Keratinocyte (primary cell): ENCODE data around the gene TARBP2. TPM values are rescaled to one million over a fixed set of nuclear protein-coding genes. Genes with fewer than 3 reads are reported as not detected.
A peak's percentile ranks its signal among the peaks of the same experiment; 100 is the strongest.

Experiments used
- DNase-seq: peaks from one replicate; pipeline ENCODE4 v3.0.0-alpha.2; 2011; ENCODE audit warnings: low read depth, missing footprints, low spot score
- FAIRE-seq: peaks from 2 replicates; lab custom pipeline; 2011; peaks lifted over from hg19 to GRCh38; lab: Jason Lieb, UNC
- H2AFZ ChIP-seq: 2 replicates; pipeline ENCODE4 v1.6.0; 2012; ENCODE audit warnings: low read length, control low read depth, inconsistent platforms; ENCODE audit not compliant: control insufficient read depth
- H3K27ac ChIP-seq: 2 replicates; pipeline ENCODE4 v1.5.1; 2011; ENCODE audit warnings: low read length; ENCODE audit not compliant: control insufficient read depth, insufficient read depth
- H3K27me3 ChIP-seq: 3 replicates; pipeline ENCODE4 v1.6.0; 2011; ENCODE audit warnings: low read length; ENCODE audit not compliant: control insufficient read depth, insufficient read depth; ENCODE audit errors: extremely low read depth
- H3K36me3 ChIP-seq, 2 experiments: 2 replicates in 1 of 2; 3 replicates in 1 of 2; pipeline ENCODE4 v1.5.1; 2011; ENCODE audit warnings: low read length in 2 of 2, mild to moderate bottlenecking in 1 of 2; ENCODE audit not compliant: control insufficient read depth in 2 of 2, insufficient read depth in 2 of 2; ENCODE audit errors: extremely low read depth in 1 of 2
- H3K4me1 ChIP-seq: 3 replicates; pipeline ENCODE4 v1.5.1; 2011; ENCODE audit warnings: low read length; ENCODE audit not compliant: control insufficient read depth, insufficient read depth; ENCODE audit errors: extremely low read depth
- H3K4me2 ChIP-seq: 3 replicates; pipeline ENCODE4 v1.6.0; 2011; ENCODE audit warnings: low read depth, low read length; ENCODE audit not compliant: control insufficient read depth, insufficient read depth; ENCODE audit errors: extremely low read depth
- H3K4me3 ChIP-seq, 3 experiments: fragments of 200-600 bp in 1 of 3; sonication (generic) in 1 of 3; 2 replicates in 2 of 3; 3 replicates in 1 of 3; pipeline ENCODE4 v1.5.1; 2011 to 2016; ENCODE audit warnings: low read length in 3 of 3, mild to moderate bottlenecking in 3 of 3, control low read depth in 2 of 3, inconsistent platforms in 1 of 3, low read depth in 1 of 3, mixed read lengths in 1 of 3, mixed run types in 1 of 3, moderate library complexity in 1 of 3; ENCODE audit not compliant: control insufficient read depth in 2 of 3, insufficient read depth in 2 of 3; ENCODE audit errors: extremely low read depth in 1 of 3
- H3K79me2 ChIP-seq: 2 replicates; pipeline ENCODE4 v1.6.0; 2012; ENCODE audit warnings: low read length; ENCODE audit not compliant: control insufficient read depth, insufficient read depth
- H3K9ac ChIP-seq: 3 replicates; pipeline ENCODE4 v1.6.0; 2011; ENCODE audit warnings: low read length; ENCODE audit not compliant: control insufficient read depth, insufficient read depth; ENCODE audit errors: extremely low read depth
- H3K9me1 ChIP-seq: 3 replicates; pipeline ENCODE4 v1.6.0; 2011; ENCODE audit warnings: low read length; ENCODE audit not compliant: control insufficient read depth, insufficient read depth; ENCODE audit errors: extremely low read depth
- H3K9me3 ChIP-seq: 2 replicates; pipeline ENCODE4 v1.5.1; 2012; ENCODE audit warnings: low read depth, low read length; ENCODE audit not compliant: control insufficient read depth
- H4K20me1 ChIP-seq: 3 replicates; pipeline ENCODE4 v1.6.0; 2011; ENCODE audit warnings: low read length; ENCODE audit not compliant: control insufficient read depth, insufficient read depth; ENCODE audit errors: extremely low read depth
- EZH2 ChIP-seq: IDR thresholded peaks from one replicate; pipeline ENCODE4 v1.6.1; 2012; ENCODE audit warnings: inconsistent platforms, mild to moderate bottlenecking, low read length, moderate library complexity
- dilution Hi-C: fragments of 300-500 bp; cut with MboI; formaldehyde crosslinking; loops from one replicate; pipeline ENCODE4 v1.7.0; 2020; ENCODE audit warnings: low sequenced_read_pairs; ENCODE audit not compliant: extremely low pct_ligation_motif_present
- polyA plus RNA-seq, 5 experiments: library from polyadenylated mRNA; depleted of rRNA in 3 of 5; stranded (reverse) in 3 of 5; stranded (forward) in 1 of 5; unstranded in 1 of 5; fragments of >200 nt; gene quantifications; 1 replicate in 1 of 5; 2 replicates in 3 of 5; 3 replicates in 1 of 5; pipeline versions ENCODE4 v1.2.1 to v1.2.3, GENCODE V29; 2011 to 2012; ENCODE audit warnings: missing spikeins in 2 of 5, low read depth in 1 of 5, low replicate concordance in 1 of 5
- TF ChIP-seq, protein P1 (sequence below), 3 experiments: IDR thresholded peaks in 1 of 3; conservative IDR thresholded peaks in 1 of 3; optimal IDR thresholded peaks in 1 of 3; 2 replicates in 2 of 3; 3 replicates in 1 of 3; pipeline versions ENCODE3 to v1.5.1; 2011; ENCODE audit warnings: low read length in 3 of 3, mild to moderate bottlenecking in 3 of 3, moderate library complexity in 2 of 3, control low read depth in 1 of 3, inconsistent platforms in 1 of 3; ENCODE audit not compliant: insufficient read depth in 2 of 3; ENCODE audit errors: extremely low read depth in 1 of 3

The TARBP2 gene
- polyA plus RNA-seq, 1 donor (not counting 4 experiments of a cell fraction or from before 2014, with no cell fraction given), result 21.0 TPM

DNA sequence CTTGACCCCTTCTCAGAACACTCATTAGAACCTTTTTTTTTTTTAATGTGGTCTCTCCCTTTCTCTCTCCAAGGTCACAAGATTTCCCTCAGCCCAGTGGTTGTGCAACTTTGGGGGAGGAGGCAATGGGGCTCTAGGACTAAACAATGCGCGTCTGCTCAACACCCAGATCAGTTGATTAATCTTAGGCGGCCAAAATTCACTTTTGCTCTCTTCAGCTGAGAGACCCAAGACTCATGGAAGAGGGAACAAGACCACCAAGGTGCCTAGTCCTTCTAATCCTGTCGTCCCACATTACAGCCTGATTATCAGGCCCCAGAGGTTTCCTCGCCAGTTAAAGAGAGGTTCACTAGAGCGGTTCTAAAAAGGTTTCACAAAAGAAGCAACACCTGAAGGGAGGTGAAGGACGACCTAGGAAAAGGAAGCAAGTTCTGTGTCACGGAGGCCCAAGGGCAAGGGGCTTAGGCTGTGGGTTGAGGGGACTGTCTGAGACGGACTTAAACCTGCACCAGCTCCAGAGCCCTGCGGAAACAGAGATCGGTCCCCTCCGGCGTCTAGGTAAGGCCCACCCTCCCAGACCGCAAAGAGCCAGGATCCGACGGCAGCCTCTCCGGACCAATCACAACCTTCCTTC is 824 bp upstream of the TARBP2 start:
- H2AFZ ChIP-seq, result peak overlapping the region; percentile 27
- H3K36me3 ChIP-seq, result peaks cover 8 to 10% of the 10 kb centered on the region in 2 experiments
- H3K79me2 ChIP-seq, result peaks cover 11% of the 10 kb centered on the region
- DNase-seq, result no peak
- H3K4me1 ChIP-seq, result peaks cover 22% of the 10 kb centered on the region
- H3K27ac ChIP-seq, result peak overlapping the region; percentile 84
- peak overlapping the region; percentile 78 for H3K9ac ChIP-seq
- H3K4me2 ChIP-seq, result peak overlapping the region; percentile 79
- FAIRE-seq, result peak; percentile 74
- H3K27me3 ChIP-seq, result no peaks in the 10 kb centered on the region
- no peaks in the 10 kb centered on the region for H4K20me1 ChIP-seq
- H3K4me3 ChIP-seq, result peak overlapping the region; percentile 55 to 74 (median 71)
- TF ChIP-seq EZH2, result no peak
- TF ChIP-seq, protein P1, sequence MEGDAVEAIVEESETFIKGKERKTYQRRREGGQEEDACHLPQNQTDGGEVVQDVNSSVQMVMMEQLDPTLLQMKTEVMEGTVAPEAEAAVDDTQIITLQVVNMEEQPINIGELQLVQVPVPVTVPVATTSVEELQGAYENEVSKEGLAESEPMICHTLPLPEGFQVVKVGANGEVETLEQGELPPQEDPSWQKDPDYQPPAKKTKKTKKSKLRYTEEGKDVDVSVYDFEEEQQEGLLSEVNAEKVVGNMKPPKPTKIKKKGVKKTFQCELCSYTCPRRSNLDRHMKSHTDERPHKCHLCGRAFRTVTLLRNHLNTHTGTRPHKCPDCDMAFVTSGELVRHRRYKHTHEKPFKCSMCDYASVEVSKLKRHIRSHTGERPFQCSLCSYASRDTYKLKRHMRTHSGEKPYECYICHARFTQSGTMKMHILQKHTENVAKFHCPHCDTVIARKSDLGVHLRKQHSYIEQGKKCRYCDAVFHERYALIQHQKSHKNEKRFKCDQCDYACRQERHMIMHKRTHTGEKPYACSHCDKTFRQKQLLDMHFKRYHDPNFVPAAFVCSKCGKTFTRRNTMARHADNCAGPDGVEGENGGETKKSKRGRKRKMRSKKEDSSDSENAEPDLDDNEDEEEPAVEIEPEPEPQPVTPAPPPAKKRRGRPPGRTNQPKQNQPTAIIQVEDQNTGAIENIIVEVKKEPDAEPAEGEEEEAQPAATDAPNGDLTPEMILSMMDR (optimal IDR thresholded peaks at IDR 0.05 in 1 of 3, IDR thresholded peaks at IDR 0.05 in 1 of 3, conservative IDR thresholded peaks at IDR 0.05 in 1 of 3; ENCODE audit: extremely low read depth in 1 of 3, insufficient read depth in 2 of 3, low read length in 3 of 3), result no peak
- dilution Hi-C loops, result no loop called here
- no peaks in the 10 kb centered on the region for H3K9me1 ChIP-seq
- H3K9me3 ChIP-seq, result no peaks in the 10 kb centered on the region

DNA sequence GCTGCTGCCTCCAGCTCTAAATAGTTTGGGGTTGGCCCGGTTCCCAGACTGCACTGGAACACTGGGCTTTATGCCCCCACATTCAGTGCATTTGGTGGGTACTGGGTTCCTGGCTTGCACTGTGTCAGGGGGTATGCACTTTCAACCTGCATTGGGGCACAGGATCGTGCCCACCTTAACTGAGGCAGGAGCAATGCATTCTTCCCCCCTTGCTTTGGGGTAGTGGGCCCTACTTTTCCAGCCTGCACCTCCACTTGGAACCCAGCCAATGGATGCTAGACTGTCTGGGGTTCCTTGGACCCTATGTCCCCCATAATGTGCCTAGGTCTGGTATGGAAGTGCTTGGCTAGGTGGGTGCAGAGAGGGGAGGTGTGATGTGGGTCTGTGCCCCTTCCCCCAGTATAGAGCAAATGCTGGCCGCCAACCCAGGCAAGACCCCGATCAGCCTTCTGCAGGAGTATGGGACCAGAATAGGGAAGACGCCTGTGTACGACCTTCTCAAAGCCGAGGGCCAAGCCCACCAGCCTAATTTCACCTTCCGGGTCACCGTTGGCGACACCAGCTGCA is 615 bp downstream of the TARBP2 start:
- FAIRE-seq, result no peak
- peak overlapping the region; percentile 84 for H3K27ac ChIP-seq

More for the DNA sequence above, 615 bp downstream of the TARBP2 start:
- dilution Hi-C loops, result no loop called here
- H3K4me1 ChIP-seq, result peaks cover 18% of the 10 kb centered on the region
- H3K4me3 ChIP-seq, result peak overlapping the region; percentile 52 to 74 (median 59)
- peak overlapping the region; percentile 79 for H3K4me2 ChIP-seq
- no peaks in the 10 kb centered on the region for H3K9me3 ChIP-seq
- peaks cover 16 to 20% of the 10 kb centered on the region in 2 experiments for H3K36me3 ChIP-seq
- H3K9ac ChIP-seq, result peak overlapping the region; percentile 78
- H3K79me2 ChIP-seq, result peaks cover 11% of the 10 kb centered on the region
- TF ChIP-seq EZH2, result no peak
- TF ChIP-seq, protein P1 (optimal IDR thresholded peaks at IDR 0.05 in 1 of 3, IDR thresholded peaks at IDR 0.05 in 1 of 3, conservative IDR thresholded peaks at IDR 0.05 in 1 of 3; ENCODE audit: extremely low read depth in 1 of 3, insufficient read depth in 2 of 3, low read length in 3 of 3), result no peak
- H3K27me3 ChIP-seq, result no peaks in the 10 kb centered on the region
- DNase-seq, result no peak
- H4K20me1 ChIP-seq, result no peaks in the 10 kb centered on the region
- peak overlapping the region; percentile 96 for H2AFZ ChIP-seq
- no peaks in the 10 kb centered on the region for H3K9me1 ChIP-seq
